ENCODE measurements around the gene BICD1. TPM values are rescaled to one million over a fixed set of nuclear protein-coding genes. Genes with fewer than 3 reads are reported as not detected.

BICD1 gene
- total RNA-seq, 1 experiment from 2014 or later: 9.2 TPM

DNA sequence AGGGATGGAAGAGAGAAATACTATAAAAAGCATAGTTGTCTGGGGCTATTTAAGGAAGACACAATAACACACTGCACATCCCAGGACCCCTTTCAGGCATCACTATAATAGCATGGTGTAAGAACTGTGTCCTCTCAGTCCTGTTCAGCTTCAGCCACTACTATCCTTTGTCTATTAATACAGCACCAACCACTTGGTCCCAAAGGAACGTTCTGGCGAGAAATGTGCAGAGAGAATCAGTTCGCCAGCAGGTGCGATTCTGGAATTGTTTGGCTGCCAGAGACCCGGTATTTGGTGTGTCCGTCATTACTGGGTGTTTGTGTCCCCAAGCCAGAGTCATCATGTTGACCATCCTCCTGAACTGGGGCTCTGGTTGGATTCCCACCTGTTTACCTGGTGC is 52.7 kb downstream of the BICD1 start:
- no peak for TF ChIP-seq CTCF (conservative IDR thresholded peaks at IDR 0.05; ENCODE audit: low read depth, low read length)
- no peak for TF ChIP-seq EZH2 (IDR thresholded peaks at IDR 0.05; ENCODE audit: low read length, unreplicated experiment)
- no peak for TF ChIP-seq EZH2phosphoT487 (IDR thresholded peaks at IDR 0.05; ENCODE audit: borderline replicate concordance, low read length)
- no peak overlapping the region for H3K4me3 ChIP-seq (ENCODE audit: low read length)
- intact Hi-C loops (cut with micrococcal nuclease): no loop called here

DNA sequence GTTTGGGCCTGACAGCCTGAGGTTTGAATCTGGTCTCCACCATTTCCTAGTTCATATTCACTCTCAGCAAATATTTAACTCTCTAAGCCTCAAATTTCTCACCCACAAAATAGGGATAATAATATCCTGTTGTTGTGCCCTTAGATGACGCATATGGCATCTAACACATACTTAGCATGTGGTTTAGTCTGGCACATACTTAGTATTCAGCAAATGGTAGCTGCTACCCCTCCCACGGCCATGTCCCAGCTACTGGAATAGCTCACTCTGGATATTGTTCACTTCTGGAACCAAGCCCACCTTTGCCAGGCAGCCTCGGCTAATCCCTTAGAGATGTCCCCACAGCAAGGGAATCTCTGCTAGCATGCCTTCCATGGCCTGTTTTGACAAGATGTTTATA is 53.3 kb downstream of the BICD1 start:
- BruUV-seq (replicated peaks): no TSS peak
- H3K79me2 ChIP-seq (ENCODE audit: low read length): no peaks in the 10 kb centered on the region

More for the DNA sequence above, 52.7 kb downstream of the BICD1 start:
- Histone ChIP-seq H3K4me1 (ENCODE audit: insufficient read depth, low read length) (no peaks in the 10 kb centered on the region), H3K36me3 (ENCODE audit: low read depth, low read length) (no peaks in the 10 kb centered on the region), H3K79me2 (ENCODE audit: low read length) (no peaks in the 10 kb centered on the region), H2AFZ (ENCODE audit: low read length) (no peak overlapping the region), H3K9me3 (ENCODE audit: low read length) (no peaks in the 10 kb centered on the region), H3K4me2 (ENCODE audit: low read length) (no peak overlapping the region), H3K27me3 (ENCODE audit: low read length) (no peaks in the 10 kb centered on the region), H4K20me1 (ENCODE audit: low read length) (no peaks in the 10 kb centered on the region), H3K27ac (ENCODE audit: low read length) (no peak overlapping the region), H3F3A (ENCODE audit: low read length, unreplicated experiment) (no peaks in the 10 kb centered on the region), H3K9me2 (replicated peaks; ENCODE audit: low read length) (no peaks in the 10 kb centered on the region), H3K9ac (ENCODE audit: low read length) (no peak overlapping the region)
- BruUV-seq (replicated peaks): no TSS peak
- DNase-seq (no peak), ATAC-seq (no peak)
- ChIA-PET POLR2A (ENCODE audit: unreplicated experiment) (no interaction called here), CTCF (no interaction called here)

More for the DNA sequence above, 53.3 kb downstream of the BICD1 start:
- no peak for ATAC-seq
- no peak overlapping the region for H3K4me2 ChIP-seq (ENCODE audit: low read length)
- H3K27me3 ChIP-seq (ENCODE audit: low read length): no peaks in the 10 kb centered on the region
- no peaks in the 10 kb centered on the region for H3K9me2 ChIP-seq (replicated peaks; ENCODE audit: low read length)
- no peak overlapping the region for H3K4me3 ChIP-seq (ENCODE audit: low read length)
- DNase-seq: no peak
- H3F3A ChIP-seq (ENCODE audit: low read length, unreplicated experiment): no peaks in the 10 kb centered on the region
- no peak for TF ChIP-seq EZH2phosphoT487 (IDR thresholded peaks at IDR 0.05; ENCODE audit: borderline replicate concordance, low read length)
- TF ChIP-seq CTCF (conservative IDR thresholded peaks at IDR 0.05; ENCODE audit: low read depth, low read length): no peak
- no peak for TF ChIP-seq EZH2 (IDR thresholded peaks at IDR 0.05; ENCODE audit: low read length, unreplicated experiment)
- H4K20me1 ChIP-seq (ENCODE audit: low read length): no peaks in the 10 kb centered on the region
- CTCF ChIA-PET: interaction anchor here (0.7 kb wide), 1 partner anchor 772 kb away, joined by 3 read pairs; no protein-coding TSS in a partner anchor
- no peaks in the 10 kb centered on the region for H3K9me3 ChIP-seq (ENCODE audit: low read length)
- no peak overlapping the region for H2AFZ ChIP-seq (ENCODE audit: low read length)
- H3K27ac ChIP-seq (ENCODE audit: low read length): no peak overlapping the region
- H3K36me3 ChIP-seq (ENCODE audit: low read depth, low read length): no peaks in the 10 kb centered on the region
- no peak overlapping the region for H3K9ac ChIP-seq (ENCODE audit: low read length)
- intact Hi-C loops (cut with micrococcal nuclease): no loop called here
- H3K4me1 ChIP-seq (ENCODE audit: insufficient read depth, low read length): no peaks in the 10 kb centered on the region
- POLR2A ChIA-PET (ENCODE audit: unreplicated experiment): no interaction called here
